HepG2 (cell line): ENCODE results near the gene ETFDH. TPM values are rescaled to one million over a fixed set of nuclear protein-coding genes. Genes with fewer than 3 reads are reported as not detected.

Source experiments
- BCL3 ChIP-seq: sonication (generic); formaldehyde crosslinking; IDR thresholded peaks from 2 replicates; pipeline ENCODE4 v1.5.1; 2020; ENCODE audit warnings: mild to moderate bottlenecking, missing genetic modification reagents, moderate library complexity
- DMAP1 ChIP-seq: IDR thresholded peaks from 2 replicates; pipeline ENCODE4 v1.6.1; 2016
- FOXC1 ChIP-seq: sonication (generic); formaldehyde crosslinking; IDR thresholded peaks from 2 replicates; pipeline ENCODE4 v1.8.0; 2022; ENCODE audit warnings: mild to moderate bottlenecking, missing genetic modification reagents, borderline replicate concordance
- FOXM1 ChIP-seq: sonication (generic); formaldehyde crosslinking; IDR thresholded peaks from 2 replicates; pipeline ENCODE4 v1.5.0; 2020; ENCODE audit warnings: missing genetic modification reagents
- HDAC2 ChIP-seq: sonication (generic); formaldehyde crosslinking; IDR thresholded peaks from 2 replicates; pipeline ENCODE4 v1.4.0; 2020; ENCODE audit warnings: missing genetic modification reagents
- KMT2B ChIP-seq: IDR thresholded peaks from 2 replicates; pipeline ENCODE4 v1.6.1; 2016; ENCODE audit warnings: missing genetic modification reagents, missing compliant biosample characterization
- MXI1 ChIP-seq: IDR thresholded peaks from 3 replicates; pipeline ENCODE4 v1.6.1; 2012; ENCODE audit warnings: low read depth, low read length, inconsistent platforms, borderline replicate concordance
- MYPOP ChIP-seq: sonication (generic); formaldehyde crosslinking; IDR thresholded peaks from 2 replicates; pipeline ENCODE4 v1.8.1; 2023; ENCODE audit warnings: mild to moderate bottlenecking, moderate library complexity, missing genetic modification reagents
- NRL ChIP-seq: sonication (generic); formaldehyde crosslinking; IDR thresholded peaks from 2 replicates; pipeline ENCODE4 v1.5.0; 2020; ENCODE audit warnings: missing genetic modification reagents, mild to moderate bottlenecking, moderate library complexity, borderline replicate concordance
- SOX13 ChIP-seq, 3 experiments: fragments of 450-650 bp in 1 of 3; sonication (generic) in 1 of 3; formaldehyde crosslinking in 1 of 3; IDR thresholded peaks in 2 of 3; conservative IDR thresholded peaks in 1 of 3; 2 replicates each; pipeline versions ENCODE4 v1.5.0 to v1.6.1; 2016 to 2020; ENCODE audit warnings: antibody characterized with exemption in 1 of 3, mild to moderate bottlenecking in 1 of 3, missing compliant biosample characterization in 1 of 3, missing genetic modification reagents in 1 of 3, moderate library complexity in 1 of 3
- TFDP1 ChIP-seq: IDR thresholded peaks from 2 replicates; pipeline ENCODE4 v1.6.1; 2016; ENCODE audit warnings: missing compliant biosample characterization, missing genetic modification reagents, borderline replicate concordance
- WIZ ChIP-seq: sonication (generic); formaldehyde crosslinking; IDR thresholded peaks from 2 replicates; pipeline ENCODE4 v1.5.1; 2020; ENCODE audit warnings: mild to moderate bottlenecking, missing genetic modification reagents
- ZBTB39 ChIP-seq: sonication (generic); formaldehyde crosslinking; IDR thresholded peaks from 2 replicates; pipeline ENCODE4 v1.5.0; 2020; ENCODE audit warnings: missing genetic modification reagents
- ZFX ChIP-seq: sonication (generic); formaldehyde crosslinking; IDR thresholded peaks from 2 replicates; pipeline ENCODE4 v1.4.0; 2020; ENCODE audit warnings: mild to moderate bottlenecking, low read depth, missing genetic modification reagents, moderate library complexity
- ZNF18 ChIP-seq: sonication (generic); formaldehyde crosslinking; IDR thresholded peaks from 2 replicates; pipeline ENCODE4 v1.8.0; 2022; ENCODE audit warnings: mild to moderate bottlenecking, missing genetic modification reagents; ENCODE audit not compliant: insufficient replicate concordance
- ZNF510 ChIP-seq: sonication (generic); formaldehyde crosslinking; IDR thresholded peaks from 2 replicates; pipeline ENCODE4 v1.4.0; 2020; ENCODE audit warnings: low read depth, mild to moderate bottlenecking, missing genetic modification reagents
- polyA plus RNA-seq, 8 experiments: library from polyadenylated mRNA; depleted of rRNA in 3 of 8; stranded (reverse) in 7 of 8; unstranded in 1 of 8; fragments of >200 nt; fragmentation: Illumina TruSeq in 4 of 8; extraction: Trizol in 4 of 8; gene quantifications; 2 replicates each; pipeline versions ENCODE4 v1.2.1 to v1.2.3, GENCODE V29; 2011 to 2016; ENCODE audit warnings: low read depth in 4 of 8, missing spikeins in 1 of 8, mixed read lengths in 1 of 8; ENCODE audit not compliant: insufficient read depth in 1 of 8
- total RNA-seq, 5 experiments: library from RNA; depleted of rRNA; stranded (reverse); fragments of >200 nt; fragmentation: Illumina TruSeq; extraction: Trizol; gene quantifications; 2 replicates each; pipeline ENCODE4 v1.2.3, GENCODE V29; 2016; ENCODE audit warnings: low read depth in 1 of 5

ETFDH gene
- total and polyA plus RNA-seq, 2 of the 13 experiments (the other 11 are each of a cell fraction or from before 2014, with no cell fraction given) = 14.7 to 17.8 TPM

GRCh38 chr4:158670975-158671664, 976 bp upstream of the ETFDH start (continued):
- TF ChIP-seq KMT2B (CRISPR knock-in tag) (peak; percentile 34; the same call in 1 of the 2 replicates), ZFX (CRISPR knock-in tag) (peak; percentile 39; the same call in 1 of the 2 replicates), TFDP1 (CRISPR knock-in tag) (peak; percentile 41; the same call in 1 of the 2 replicates), WIZ (CRISPR knock-in tag) (0 out of 2 replicates have a peak, but pooled peaks have one; percentile 75), NRL (CRISPR knock-in tag) (0 out of 2 replicates have a peak, but pooled peaks have one; percentile 16), MXI1 (peak; percentile 40; the same call in 1 of the 3 replicates), MYPOP (CRISPR knock-in tag) (0 out of 2 replicates have a peak, but pooled peaks have one; percentile 33), SOX13 (IDR thresholded peaks at IDR 0.05) (no peak), SOX13 (CRISPR knock-in tag; conservative IDR thresholded peaks at IDR 0.05 in 1 of 2, IDR thresholded peaks at IDR 0.05 in 1 of 2) (peak in 1 of 2 experiments; percentile 61; a peak in 1 of 4 replicates), ZNF510 (CRISPR knock-in tag) (peak; percentile 62; the same call in 1 of the 2 replicates), BCL3 (0 out of 2 replicates have a peak, but pooled peaks have one; percentile 0), FOXM1 (CRISPR knock-in tag) (no peak), ZNF18 (CRISPR knock-in tag) (peak; percentile 53), DMAP1 (CRISPR knock-in tag) (peak; percentile 14; the same call in 1 of the 2 replicates), HDAC2 (CRISPR knock-in tag) (0 out of 2 replicates have a peak, but pooled peaks have one; percentile 15), FOXC1 (CRISPR knock-in tag) (peak; percentile 23; the same call in 1 of the 2 replicates), ZBTB39 (peak; percentile 23; the same call in 1 of the 2 replicates)
- TF ChIP-seq, all 625 proteins: peak for 50
